Activated T-helper 1 cell treated with Interleukin-2 at 50 U/mL for 16 hours (primary cell): ENCODE measurements around the gene VIT.
"Not testable (repeated sequence)": the region's sequence is repeated elsewhere in the genome, so short reads cannot be mapped to it uniquely, and the experiment has no call there.

Source experiments
- DNase-seq: peaks from one replicate; pipeline ENCODE4 v3.0.0-alpha.2; 2020; ENCODE audit warnings: low read depth

The VIT gene

GRCh38 chr2:36807223-36807886 is 110.8 kb downstream of the VIT start:
- DNase-seq = no peak

GRCh38 chr2:36808386-36809068 is 112.0 kb downstream of the VIT start:
- DNase-seq = no peak

- no peak for DNase-seq
These were observed 112.5 kb downstream of the VIT start for GRCh38 chr2:36809069-36809445.

- DNase-seq = no peak
These were observed 114.6 kb downstream of the VIT start for GRCh38 chr2:36811071-36811470.

- DNase-seq = no peak
These were observed 115.7 kb downstream of the VIT start for GRCh38 chr2:36812196-36812595.

DNA sequence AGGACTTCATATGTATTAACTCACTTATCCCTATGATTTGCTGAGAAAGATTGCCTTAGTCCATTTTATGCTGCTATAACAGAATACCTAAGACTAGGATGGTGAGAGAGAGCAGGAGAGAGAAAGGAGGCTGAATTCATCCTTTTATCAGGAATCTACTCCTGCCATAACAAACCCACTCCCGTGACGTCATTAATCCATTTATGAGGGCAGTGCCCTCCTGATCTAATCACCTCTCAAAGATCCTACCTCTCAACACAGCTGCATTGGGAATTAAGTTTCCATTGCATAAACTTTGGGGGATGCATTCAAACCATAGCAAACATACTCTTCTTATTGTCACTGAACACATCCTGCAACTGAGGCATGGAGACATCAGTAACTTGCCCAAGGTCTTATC is 122.0 kb downstream of the VIT start:
- DNase-seq = no peak

DNA sequence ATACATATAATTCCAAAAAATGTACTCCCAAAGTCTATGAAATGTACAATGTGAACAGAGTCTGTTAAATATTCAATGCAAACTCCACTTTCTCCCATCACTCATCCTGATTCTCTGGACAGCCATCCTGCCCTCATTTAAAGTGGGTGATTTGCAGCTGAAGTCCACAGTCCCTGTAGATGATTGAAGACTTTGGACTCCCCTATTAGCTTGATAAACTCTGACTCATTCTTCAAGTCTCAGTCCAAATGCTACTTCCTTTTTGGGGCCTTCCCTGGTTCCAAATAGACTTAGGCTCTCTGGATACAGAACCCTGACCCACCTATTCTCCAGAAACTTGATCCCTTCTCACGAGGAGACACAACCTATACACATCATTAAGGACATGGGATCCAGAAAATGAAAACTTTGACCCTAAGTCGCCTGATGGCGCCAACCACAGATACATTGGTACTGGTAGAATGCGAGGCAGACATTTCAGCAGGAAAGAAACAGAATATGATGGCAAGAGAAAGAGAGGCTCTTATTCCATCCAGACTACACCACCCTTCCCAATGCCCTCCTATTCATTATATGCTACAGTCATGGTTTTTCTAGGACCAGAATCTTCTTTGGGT is 122.7 kb downstream of the VIT start:
- DNase-seq = no peak

GRCh38 chr2:36820942-36821605 is 124.6 kb downstream of the VIT start:
- no peak for DNase-seq

- DNase-seq = no peak
These were observed 127.4 kb downstream of the VIT start for GRCh38 chr2:36823862-36824261.

GRCh38 chr2:36824273-36824672 is 127.8 kb downstream of the VIT start:
- DNase-seq = no peak

DNA sequence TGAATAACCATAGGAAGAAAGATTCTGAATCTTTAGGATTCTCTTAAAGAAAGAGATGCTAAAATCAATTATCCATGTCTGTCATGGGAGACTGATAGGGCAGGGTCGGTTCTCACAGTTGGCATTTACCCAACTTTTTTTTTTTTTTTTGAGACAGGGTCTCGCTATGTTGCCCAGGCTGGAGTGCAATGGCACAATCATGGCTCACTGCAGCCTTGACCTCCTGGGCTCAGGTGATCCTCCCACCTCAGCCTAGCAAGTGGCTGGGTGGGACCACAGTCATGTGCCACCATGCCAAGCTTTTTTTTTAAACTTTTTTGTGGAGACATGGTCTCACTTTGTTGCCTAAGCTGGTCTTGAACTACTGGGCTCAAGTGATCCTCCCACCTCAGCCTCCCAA is 128.2 kb downstream of the VIT start:
- DNase-seq = not testable (repeated sequence)

DNA sequence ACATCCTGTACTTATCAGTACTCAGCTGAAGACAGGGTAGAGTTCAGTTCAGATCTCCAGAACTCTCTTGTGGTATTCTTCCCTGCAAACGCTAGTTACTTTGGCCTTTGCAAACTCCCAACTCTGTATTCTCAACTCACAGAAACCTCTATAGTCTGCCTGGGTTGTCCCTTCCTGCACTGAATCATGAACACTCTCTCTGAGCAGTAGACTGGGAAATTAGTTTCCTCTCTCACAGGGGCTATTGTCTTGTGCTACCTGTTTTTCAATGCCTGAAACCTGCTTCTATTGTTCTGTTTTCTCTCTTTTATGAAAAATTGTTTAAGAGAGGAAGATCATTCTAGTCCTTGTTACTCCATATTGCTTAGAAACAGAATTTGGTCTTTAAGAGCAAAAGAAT is 134.7 kb downstream of the VIT start:
- no peak for DNase-seq

DNA sequence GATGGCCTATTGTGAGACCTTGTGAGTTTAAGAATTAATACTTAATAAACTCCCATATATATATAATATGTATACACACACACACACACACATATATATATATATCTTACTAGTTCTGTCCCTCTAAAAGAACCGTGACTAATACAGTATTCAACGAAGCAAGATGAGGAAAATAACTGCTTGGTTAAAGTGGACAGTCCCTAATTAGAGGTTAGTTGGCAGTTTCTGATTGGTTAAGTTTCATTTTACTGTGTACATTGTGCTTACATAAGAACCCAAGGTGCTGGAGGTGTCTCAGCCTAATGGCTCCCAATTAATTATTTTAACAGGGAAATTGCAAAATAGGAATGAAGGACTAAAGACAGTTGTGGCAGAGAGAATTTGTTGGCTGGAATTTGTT is 137.7 kb downstream of the VIT start:
- DNase-seq = no peak

GRCh38 chr2:36834731-36835524 is 138.4 kb downstream of the VIT start:
- DNase-seq = no peak

DNA sequence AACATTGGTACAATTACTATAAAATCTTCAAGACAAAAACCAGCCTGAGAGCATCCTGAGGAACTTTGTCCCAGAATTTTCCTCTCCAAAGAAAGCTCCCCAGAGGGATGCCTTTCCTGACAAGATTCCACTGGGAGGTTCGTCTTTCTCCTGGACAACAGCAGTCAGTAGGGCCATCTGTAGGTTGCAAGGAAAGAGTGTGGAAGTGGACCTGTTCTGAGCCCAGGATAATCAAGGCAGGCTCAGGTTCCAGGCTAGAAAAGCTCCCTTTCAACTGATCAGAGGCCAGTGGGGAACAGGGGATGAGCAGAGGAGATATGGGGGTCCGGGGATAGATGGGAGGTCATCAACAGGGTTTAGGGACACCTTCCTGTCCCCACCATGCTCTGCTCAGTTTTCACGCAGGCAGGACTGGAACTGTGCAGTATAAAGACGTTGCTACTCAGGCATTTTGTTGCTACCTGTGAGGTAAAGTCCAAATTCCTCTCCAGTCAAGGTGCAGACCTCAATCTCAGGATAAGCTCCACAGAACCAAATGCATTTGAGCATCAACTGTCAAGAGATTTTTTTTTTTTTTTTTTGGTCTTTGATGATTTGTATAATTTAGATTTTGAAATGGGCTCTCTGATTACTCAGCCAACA is 143.6 kb downstream of the VIT start:
- DNase-seq = no peak

DNA sequence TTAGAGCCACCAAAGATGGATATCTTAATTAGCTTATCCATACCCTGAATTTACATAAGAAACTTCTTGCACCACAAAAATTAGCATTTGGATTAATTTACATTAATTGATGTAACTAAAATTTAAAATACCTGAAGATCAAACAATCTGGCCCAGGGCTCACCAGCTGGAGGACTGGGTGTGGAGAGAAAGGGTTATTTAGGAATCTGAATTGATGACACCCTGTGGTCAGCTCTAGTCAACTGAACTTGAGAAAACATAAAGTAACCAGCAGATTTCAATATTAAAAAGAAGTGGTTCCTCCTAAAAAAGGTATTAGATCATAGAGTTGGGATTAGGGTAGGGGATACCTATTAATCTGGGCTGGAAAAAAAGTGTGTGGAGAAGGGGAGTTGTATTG is 147.3 kb downstream of the VIT start:
- no peak for DNase-seq

GRCh38 chr2:36849265-36849664 is 152.8 kb downstream of the VIT start:
- DNase-seq = no peak

- no peak for DNase-seq
These were observed 157.7 kb downstream of the VIT start for GRCh38 chr2:36854241-36854640.

DNA sequence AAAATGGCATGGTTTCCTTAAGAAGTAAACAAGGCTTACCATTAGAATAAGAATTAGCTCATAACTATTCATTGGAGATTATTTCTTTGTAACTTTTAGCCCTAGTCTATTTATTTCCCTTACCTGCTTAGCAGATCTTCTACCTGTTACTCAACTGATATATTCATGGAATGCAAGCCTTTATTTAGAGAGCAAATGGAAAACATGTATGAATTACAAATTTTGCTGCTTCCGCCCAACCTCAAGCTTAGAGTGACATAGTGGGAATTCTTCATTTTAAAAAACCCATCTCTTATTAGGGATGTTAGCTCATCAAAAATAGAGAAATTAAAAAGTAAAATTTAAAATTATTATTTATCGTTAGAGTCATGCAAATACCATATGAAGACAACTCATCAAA is 158.9 kb downstream of the VIT start:
- no peak for DNase-seq

GRCh38 chr2:36857713-36858112 is 161.2 kb downstream of the VIT start:
- DNase-seq = no peak

DNA sequence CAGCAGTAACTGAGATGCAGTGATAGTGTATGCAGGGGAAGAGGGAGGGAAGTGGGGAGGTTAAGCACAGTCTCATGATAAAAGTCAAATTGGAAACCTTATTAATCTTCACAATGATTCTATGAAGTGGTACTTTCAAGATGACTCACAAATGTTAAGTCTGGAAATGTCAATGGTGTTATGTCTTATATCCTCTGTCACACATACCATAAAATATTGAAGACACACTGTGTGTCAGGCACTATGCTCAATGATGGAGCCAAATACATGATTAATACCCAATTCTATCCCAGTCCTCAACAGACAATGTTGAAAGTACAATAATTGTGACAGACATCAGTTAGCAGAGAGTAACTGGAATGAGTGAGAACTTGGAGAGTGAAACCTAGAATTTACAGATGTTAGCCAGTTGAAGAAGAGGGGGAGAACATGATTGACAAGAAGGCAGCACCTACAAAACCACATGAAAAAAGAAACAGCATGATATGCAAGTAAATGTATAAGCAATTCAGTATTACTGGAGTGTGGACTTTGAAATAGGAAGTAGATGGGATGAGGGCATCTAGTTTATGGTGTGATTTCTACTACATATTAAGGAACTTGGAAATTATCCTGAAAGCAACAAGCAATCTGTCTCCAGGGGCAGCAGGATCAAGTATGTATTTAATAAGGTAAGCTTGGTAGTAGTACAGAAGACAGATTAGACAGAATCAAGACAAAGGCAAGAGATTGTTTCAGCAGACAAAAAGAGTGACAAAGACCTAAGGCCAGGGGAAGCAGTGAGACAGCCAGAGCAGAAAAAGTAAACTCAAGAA is 162.3 kb downstream of the VIT start:
- DNase-seq = no peak
